SW 1271 (cell line): ENCODE data around the gene CFAP58.

Source experiments
- DNase-seq, 2 experiments: peaks; one replicate each; lab custom pipeline; 2025; lab: John Stamatoyannopoulos, UW

Gene CFAP58

DNA sequence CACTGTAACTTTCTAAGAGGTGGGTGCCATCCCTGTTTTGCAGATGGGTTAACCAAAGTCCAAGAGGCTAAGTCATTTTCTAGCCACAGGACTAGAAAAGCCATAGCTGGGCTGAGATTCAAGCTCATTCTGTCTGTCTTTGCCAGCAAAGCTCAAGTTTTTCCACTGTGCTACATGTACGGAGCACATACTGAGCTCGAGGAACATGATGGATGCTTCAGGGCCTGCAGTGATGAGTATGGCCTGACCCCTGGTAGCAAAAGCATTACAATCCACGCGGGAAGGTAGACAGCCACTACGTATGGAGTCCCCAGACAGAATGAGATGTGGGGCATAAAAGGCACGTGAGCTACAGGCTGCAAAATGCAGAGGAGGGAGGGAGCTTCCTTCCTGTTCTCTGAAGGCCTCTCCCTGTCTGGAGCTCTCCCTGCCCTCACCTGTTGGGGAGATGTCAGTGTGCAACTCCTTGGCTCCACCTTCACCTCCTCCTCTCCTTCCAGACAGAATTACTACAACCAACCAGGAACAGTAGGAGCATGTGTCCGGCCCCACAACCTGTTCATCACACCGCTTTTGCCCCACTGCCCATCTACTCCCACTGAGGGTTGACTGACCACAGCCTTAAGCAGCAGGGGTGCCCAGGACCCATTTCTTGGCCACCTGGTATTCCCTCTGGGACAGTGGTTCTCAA lies 31.8 kb upstream of the CFAP58 start:
- no peak for DNase-seq

DNA sequence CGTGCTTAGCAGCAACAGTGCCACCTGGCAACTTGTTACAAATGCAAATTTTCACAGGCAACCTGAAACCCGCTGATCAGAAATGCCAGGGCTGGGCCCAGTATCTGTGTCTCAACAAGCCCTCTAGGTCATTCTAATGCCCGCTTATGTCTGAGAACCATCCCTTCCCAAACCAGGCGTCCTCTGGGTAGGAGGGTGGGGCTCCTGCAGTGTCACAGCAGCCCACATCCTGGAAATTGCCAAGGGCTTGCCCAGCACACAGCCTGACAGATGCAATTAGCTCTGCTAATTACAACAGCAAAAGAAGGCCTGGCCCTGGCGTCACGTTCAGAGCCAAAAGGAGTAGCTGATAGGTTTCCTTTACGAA lies 31.2 kb upstream of the CFAP58 start:
- no peak for DNase-seq

DNA sequence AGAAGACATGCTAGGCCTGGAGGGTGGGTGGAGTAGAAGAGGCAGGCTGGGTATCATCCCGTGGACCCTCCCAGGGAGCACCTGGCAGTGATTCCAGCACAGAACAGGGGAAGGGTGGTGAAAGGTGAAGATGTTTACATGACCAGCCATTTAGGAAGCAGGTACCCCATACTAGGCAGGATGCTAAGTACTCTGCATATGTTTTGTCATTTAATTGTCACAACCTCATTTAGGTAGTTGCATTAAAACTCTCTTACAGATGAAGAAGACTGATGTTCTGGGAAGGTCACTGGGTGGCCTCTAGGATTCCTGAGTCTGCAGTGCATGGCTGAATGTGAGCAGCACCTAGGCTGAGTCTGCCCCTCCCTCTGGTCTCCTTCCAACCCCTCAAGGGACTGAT lies 30.5 kb upstream of the CFAP58 start:
- no peak for DNase-seq

DNA sequence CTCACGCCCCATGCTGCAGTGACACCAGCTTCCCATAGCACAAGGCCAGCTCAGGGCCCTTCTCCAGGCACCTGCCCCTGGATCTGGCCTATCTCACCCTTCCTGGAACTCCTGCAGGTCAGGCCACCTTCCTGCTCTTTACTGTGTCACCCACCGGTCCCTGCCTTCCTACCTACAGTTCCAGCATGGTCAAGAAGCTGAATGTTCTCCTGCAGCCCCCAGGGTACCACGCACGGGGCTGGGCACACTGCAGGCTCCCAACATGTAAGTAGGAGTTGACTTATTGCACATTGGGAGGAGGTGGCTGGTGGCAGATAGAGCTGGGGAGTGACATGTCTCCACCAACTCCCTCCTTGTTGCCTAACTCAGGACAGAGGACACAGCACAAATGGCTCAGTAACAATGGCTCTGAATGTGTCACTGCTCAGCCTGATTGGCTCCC lies 29.9 kb upstream of the CFAP58 start:
- no peak for DNase-seq

DNA sequence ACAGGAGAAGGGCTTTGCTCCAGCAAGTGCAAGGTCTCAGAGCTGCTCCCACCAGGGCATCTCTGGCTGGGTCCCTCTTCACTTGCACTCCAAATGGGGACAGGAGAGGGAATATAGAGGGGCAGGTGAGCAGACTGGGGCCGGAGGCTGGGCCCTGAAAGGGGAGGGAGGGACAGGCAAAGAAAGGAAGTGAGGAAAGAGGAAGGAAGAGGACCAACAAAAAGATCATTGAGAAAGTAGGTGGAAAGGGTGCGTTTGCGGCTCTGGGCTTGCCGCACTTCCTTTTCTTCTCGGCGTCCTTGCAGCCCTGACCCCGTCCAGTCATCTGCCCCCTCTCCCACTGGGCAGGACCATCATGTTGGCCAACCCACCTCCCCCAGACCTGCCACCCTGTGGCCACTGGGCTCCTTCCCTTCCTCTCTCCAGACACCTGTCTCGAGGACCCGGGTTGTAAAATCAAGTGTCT lies 29.4 kb upstream of the CFAP58 start:
- no peak for DNase-seq

DNA sequence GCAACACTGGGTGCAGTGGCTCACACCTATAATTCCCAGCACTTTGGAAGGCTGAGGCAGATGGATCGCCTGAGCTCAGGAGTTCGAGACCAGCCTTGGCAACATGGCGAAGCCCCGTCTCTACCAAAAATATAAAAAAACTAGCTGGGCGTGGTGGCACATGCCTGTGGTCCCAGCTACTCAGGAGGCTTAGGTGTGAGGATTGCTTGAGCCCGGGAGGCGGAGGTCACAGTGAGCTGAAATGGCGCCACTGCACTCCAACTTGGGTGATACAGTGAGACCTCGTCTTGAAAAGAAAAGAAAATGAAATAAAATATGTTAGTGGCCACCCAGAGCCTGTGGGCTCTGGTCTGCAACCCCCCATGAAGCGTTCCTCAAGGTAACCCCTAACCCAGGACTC lies 28.7 kb upstream of the CFAP58 start:
- DNase-seq: no peak

DNA sequence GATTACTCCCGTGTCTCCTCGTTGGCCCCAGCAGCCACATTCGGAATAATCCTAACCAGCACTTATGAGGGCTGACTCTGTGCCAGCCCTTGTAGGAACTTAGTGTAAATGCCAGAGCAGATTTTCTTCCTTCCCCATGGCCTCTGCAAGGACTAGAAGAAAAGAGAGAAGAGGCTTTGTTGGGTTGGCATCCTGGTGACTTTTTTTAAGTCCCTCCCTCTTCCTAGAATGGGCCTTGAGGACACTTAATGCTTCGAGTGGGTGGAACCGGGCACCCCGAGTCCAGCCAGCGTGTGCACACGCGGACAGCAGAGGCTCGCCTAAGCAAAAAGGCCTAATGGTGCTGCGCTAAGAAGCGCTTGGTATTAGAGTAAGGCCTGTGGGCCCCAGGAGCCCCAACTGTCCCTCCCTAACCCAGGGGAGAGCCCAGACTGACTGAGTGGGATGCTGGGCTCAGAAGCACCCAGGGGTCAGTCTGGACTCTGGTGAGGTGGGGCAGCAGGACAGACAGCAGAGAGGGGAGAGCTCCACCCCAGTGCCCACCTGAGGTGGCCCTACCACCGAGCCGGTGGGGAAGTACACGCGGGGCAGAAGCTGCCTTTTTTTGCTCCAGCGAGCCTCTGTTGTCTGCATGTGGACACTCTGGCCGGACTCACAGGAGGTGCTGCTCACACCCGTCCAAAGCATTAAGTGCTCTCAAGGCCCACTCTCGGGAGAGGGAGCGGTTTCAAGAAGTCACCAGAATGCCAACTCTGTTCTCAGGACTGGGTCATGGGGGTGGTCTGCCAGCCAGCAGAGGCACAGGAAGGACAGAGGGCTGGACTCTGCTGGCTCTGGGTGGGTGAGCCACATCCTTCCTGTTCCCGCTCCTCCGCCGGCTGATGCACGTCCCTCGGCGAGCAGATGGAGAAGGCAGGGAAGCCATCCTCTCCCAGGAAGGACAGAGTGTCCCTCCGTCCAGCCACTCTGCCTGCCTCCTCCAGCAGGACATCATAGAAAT lies 27.9 kb upstream of the CFAP58 start:
- DNase-seq: no peak

DNA sequence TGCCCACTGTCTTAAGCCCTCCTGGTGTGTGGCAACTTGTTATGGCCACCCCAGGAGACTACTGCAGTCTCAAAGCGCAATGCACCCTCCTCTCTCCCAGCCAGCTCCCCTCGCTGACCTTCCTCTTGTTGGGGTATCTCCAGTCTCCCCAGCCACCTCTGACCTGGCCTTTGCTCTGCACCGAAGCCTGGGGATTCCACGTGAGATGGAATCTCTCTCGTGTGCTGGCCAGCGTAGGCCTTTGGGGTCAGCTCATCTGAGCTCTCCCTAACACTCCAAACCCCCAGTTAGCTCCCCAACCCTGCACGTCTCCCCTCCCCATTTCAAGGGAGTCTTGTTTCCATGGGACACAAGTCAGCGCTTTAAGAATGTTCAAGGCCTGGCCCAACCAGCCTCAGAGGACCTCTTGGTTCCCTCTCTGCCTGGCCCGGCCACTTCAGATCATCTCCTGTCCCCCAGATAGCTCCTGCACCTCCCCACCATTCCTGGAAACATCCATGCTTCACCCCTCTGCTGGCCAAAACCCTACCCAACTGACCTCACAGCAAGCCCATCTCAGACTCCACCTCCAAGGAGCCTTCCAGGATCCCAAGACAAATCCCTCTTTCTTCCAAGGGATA lies 26.5 kb upstream of the CFAP58 start:
- DNase-seq: no peak

DNA sequence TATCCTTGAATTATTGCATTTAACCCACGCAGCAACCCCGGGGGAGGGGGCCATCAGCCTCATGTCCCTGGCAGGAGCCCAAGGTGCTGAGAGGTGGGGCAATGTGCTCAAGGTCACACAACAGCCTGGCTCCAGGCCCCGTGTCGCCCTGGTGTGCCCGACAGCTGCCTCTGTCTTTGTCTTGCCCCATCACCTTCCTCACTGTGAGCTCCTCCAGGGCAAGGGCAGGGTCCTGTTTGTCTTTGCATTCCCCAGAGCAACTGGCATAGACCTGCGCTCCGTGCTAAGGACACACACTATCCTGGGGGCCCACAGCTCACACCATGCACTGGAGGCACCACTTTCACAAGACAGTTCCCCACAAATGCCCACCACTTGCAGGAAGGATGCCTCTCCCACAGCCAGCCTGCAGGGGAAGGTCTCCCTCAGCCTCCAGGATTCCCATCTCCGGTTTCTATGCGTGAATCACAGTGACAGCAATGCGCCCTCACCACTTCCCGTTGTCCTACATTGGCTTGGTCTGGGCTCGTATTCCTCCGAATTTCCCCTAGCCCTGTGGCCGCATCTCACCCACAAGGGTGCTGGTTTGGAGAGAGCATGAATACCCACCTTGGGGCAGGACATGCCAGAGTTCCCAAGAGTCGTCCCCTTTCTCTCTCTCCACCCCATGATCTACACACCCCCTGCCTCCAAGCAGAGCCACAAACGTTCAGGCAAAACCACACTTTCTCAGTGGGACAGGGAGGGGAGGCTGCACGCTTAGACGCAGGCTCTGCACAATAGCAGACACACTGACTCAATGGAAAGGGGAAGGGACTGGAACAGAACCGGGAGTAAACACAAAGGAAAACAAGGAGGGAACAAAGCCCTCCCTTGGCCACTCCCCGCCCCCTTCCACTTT lies 25.6 kb upstream of the CFAP58 start:
- peak; percentile 39 to 59 for DNase-seq

DNA sequence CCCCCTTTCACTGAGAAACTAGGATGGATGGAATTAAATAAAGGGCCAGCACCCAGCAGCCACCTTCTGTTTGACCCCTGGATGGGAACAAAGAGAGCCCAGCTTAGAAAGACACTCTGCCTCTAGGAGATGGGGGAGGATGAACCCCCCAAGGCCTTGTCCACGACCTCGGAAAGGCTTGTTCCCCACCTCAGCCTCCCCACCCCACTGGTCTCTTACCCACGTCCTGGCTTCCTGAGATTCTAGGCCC lies 25.1 kb upstream of the CFAP58 start:
- no peak for DNase-seq

DNA sequence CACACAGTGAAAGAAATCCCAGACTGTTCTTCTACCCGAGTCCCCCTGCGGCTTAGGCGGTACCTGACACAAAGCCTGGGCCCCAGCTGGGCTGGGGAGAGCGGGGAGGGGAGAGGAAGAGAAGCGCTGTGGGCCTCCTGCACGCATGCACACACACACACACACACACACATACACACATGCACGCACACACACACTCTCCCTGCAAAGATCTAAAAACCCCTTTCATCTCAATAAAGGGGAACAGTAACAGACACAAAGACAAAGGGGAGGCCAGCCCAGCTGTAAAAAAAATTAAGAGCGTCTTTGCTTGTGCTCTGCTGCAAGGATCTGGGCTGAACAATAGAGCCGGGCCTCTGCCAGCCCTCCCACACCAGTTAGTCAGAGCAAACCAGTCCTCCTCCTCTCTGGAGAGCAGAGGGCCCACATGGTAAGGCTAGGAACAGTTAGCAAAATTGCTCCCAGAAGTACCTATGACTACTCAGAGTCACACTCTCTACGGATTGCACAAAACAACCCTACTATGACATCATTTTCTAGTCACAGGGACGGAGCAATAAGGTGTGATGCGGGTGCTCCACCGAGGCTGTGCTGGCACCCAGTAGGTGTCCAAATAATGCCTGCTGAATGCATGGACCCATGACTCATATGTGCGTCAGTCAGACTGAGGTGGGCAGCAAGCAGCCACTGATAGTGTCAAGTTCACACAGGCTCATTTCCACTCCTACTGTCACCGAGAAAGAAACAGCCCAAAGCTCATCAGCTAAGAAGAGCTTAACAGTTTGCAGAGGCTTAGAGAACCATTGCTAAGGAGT lies 24.5 kb upstream of the CFAP58 start:
- peak; percentile 66 to 85 for DNase-seq

DNA sequence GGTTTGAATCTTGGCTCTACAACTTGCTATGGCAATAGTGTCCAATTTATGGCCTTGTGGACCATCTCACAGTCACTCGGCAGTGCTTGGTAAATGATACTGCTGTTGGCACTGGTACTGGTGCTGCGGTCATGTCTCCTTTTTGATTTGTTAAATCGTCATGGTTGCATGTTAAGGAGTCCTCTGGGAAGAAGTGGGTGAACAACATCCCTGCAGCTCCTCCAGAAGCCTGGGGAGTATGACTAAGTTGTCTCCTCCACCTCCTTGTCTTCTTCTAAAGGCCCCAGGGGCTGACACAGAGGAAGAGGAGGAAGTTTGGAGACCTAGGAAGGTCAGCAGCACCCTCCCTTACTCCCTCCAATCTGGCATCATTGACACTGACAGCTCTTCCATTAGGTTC lies 23.9 kb upstream of the CFAP58 start:
- DNase-seq: peak in 1 of 2 experiments; percentile 47

DNA sequence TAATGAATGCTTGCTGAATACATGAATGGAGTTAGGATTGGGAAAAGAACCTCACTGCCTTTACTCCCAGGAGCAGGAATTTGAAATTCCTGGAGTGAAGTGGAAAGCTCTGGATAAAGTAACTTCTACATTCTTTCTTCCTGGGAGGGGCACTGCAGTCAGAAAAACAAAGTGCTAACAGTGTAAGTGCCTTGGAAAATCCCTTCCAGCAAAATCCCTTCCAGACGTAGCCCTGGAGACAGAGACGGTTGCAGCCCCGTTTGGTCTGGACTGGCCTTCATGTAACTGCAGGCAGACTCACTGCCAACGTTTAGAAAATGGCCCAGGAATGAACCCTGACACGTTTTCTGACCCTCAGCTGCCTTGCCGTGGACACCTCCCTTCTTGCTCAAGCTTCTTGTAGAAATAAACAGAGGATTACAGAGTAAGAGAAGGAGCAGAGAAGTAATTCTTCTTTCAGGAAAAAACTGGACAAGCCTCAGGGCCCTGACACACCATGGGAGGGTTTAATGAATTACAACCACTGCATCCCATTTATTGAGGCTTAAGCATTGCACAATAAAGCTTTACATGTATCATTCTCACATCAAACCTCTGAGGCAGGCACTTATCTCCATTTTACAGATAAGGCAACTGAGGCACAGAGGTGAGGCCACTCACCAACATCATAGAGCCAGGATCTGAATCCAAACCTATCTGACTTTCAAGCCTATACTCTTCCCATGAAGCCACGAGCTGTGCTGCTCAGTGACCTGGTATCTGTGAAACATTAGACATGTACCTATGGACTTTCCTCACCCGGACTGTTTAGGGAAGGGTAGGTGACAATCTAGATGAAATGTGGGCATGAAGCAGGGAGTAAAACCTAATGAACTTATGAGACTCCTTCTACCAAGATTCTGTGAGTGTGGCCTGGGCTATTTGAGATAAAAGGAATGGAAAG lies 23.2 kb upstream of the CFAP58 start:
- peak in 1 of 2 experiments; percentile 27 for DNase-seq

DNA sequence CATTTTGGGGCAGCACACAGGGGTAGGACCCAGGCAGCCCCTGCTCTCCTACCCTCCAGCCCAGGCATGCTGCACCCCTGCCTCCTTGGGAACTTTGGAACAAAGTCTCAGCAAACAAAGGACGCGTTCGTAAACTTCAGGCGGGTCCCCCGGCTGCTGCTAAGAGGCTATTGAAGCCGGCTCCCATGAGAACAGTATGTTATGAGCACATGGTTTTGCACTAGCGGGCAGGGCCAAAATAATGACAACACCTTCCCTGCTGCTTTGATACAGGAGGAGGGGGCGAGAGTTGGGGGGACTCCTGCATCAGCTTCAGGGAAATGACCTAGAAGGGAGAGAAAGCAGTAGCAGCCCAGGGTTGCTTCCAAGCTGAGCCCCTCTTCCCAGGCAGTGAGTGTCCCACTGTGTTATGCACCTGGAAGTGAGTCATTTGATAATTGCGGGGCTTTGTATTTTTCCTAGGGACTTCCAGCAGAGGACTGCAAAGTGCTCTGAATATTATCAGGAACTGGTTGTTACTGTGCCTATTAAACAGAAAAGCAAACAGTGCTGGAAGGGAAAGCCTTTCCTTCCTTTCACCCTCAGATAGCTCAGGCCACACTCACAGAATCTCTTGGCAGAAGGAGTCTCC lies 22.3 kb upstream of the CFAP58 start:
- DNase-seq: peak; percentile 7 to 64

DNA sequence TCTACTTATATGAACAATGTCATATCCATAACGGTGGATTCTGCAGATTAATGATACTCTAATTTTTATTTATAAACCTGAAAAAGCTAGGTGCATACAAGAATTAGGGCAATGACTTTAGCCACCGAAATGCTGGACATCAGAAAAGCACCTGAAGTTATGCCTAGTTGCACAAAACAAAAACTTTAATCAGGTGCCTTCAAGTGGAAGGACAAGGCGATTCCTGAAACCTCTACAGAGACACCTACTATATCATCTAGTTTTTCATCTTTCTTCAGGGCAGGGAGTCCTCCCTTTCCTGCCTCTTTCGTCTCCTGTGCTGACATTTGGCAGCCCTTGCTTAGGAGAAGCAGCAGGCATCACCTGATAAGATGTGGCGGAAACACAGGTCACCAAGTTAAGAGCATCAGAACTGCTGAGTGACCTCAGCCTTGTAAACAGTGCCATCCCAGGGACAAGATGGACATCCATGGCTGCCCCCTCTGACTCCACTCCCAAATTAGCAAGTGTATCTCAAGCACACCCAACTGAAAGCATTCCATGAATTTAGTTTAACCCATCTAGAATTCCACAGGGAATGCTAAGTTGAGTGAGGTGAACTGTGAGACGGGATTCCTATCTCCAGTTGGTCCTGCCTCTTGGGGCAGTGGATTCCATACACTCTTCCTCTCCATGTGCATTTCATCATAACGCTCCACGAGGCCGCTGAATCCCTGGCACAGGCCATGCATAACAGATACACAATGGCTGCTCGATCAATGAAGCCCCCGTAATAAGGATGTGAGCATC lies 21.2 kb upstream of the CFAP58 start:
- DNase-seq: no peak

DNA sequence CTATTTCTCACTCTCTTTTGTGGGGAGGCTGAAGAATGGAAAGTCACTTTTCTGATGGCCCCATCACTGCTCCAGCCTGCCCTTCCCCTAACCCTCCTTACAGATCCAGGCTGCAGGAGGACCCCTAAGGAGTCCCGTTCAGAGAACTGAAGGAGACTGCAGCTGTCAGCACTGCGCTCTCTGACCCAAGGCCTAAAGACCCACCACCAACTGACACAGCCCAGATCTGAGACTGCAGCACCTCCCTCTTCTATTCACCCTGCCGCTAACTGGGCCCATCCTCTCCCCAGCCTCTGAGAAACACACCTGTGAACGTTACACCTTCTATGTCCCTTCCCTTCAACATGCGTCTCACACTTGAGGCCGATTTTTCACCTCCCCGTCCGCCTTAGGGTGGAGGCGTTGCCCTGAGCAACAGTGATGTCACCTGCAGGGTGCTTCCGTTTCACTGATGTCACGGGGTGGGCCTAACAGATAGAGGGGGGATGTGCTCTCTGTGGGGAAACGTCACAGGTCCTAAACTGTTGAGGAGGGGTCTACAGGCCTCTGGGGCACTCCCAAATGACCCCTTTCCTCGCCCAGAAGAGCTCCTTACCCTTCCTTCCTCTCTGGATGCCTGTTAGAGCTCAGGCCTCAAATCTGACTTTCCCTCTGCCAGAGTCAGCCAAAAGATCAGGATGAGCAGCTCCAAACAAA lies 20.5 kb upstream of the CFAP58 start:
- DNase-seq: no peak

DNA sequence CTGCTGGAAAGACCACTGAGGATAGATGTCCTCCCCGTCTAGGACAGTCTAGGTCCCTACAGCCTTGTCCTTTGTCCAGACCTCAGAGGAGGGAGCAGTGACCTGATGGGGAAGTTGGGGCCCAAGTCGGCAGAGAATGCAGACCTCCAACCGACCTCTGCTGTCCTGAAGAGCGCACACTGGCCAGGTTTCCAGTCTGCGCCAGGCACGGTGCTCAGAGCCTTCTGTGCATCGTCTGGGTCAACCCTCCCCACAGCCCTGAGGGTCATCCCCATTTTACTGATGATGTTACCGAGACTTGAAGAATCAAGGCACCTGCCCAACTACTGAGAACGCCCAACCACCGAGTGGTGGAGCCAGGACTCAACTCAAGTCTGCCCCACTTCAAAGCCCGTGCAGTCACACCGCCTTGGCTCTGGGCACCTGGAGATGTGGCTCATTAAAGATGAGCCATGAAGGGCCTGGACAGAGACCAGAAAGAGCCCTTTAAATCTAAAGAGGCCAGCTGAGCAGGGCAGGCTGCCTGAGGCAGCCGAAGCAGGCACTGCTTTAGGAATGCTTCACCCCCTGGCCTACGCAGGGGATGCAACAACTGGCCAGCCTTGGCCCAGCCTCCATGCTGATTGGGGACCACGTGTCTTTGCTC lies 19.8 kb upstream of the CFAP58 start:
- no peak for DNase-seq
